Gastroesophageal sphincter (tissue), 3 donors: ENCODE data around the gene ESPNL.

Experiments
- EP300 ChIP-seq: sonication (generic); formaldehyde crosslinking; IDR thresholded peaks from one replicate; pipeline ENCODE4 v1.6.1; 2017; ENCODE audit warnings: antibody characterized with exemption, mild to moderate bottlenecking
- POLR2A ChIP-seq, 2 donors: fragments of 450-650 bp; IDR thresholded peaks; one replicate each; pipeline ENCODE4 v1.6.1; 2017; ENCODE audit warnings: antibody characterized with exemption in 2 of 2, mild to moderate bottlenecking in 2 of 2, moderate library complexity in 1 of 2
- POLR2AphosphoS5 ChIP-seq: sonication (generic); formaldehyde crosslinking; IDR thresholded peaks from one replicate; pipeline ENCODE4 v1.6.1; 2017; ENCODE audit warnings: antibody characterized with exemption
- TF ChIP-seq, protein P1 (sequence below), 4 experiments: fragments of 200-600 bp in 2 of 4; fragments of 450-650 bp in 2 of 4; sonication (generic) in 1 of 4; IDR thresholded peaks; one replicate each; pipeline ENCODE4 v1.5.1; 2017 to 2019; ENCODE audit warnings: antibody characterized with exemption in 4 of 4, mild to moderate bottlenecking in 2 of 4, moderate library complexity in 2 of 4

DNA sequence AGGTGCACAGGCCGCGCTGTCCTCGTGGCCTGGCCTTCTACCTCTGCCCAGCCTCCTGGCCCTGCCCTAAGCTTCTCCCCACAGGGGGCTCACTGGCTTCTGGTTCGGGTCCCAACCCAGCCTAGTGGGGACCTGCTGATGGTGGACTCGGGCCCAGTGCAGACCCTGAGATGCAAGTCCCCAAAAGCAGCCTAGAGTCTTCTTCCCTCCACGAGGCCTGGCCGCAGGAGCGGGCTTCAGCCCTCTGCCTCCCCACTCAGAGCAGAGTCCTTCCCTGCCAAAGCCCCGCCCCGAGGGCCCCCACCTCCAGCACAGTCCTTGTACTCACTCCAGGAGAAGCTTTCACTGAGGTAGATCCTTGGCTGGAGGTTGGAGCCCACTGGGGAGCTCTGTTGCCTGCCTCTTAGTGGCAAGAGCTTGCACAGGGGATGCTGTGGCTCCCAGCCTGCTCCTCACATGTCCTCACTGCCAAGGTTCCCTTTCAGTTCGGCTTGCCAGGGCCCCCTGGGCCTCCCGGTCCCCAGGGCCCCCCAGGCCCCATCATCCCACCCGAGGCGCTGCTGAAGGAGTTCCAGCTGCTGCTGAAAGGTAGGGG, 62.2 kb downstream of the ESPNL start:
- TF ChIP-seq, protein P1, sequence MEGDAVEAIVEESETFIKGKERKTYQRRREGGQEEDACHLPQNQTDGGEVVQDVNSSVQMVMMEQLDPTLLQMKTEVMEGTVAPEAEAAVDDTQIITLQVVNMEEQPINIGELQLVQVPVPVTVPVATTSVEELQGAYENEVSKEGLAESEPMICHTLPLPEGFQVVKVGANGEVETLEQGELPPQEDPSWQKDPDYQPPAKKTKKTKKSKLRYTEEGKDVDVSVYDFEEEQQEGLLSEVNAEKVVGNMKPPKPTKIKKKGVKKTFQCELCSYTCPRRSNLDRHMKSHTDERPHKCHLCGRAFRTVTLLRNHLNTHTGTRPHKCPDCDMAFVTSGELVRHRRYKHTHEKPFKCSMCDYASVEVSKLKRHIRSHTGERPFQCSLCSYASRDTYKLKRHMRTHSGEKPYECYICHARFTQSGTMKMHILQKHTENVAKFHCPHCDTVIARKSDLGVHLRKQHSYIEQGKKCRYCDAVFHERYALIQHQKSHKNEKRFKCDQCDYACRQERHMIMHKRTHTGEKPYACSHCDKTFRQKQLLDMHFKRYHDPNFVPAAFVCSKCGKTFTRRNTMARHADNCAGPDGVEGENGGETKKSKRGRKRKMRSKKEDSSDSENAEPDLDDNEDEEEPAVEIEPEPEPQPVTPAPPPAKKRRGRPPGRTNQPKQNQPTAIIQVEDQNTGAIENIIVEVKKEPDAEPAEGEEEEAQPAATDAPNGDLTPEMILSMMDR (IDR thresholded peaks at IDR 0.05): no peak
- TF ChIP-seq POLR2A (IDR thresholded peaks at IDR 0.05) (no peak), EP300 (no peak), POLR2AphosphoS5 (no peak)
